PFSK-1 (cell line): ENCODE data around the gene SPEF2.

Source experiments
- FOXP2 ChIP-seq: optimal IDR thresholded peaks from 2 replicates; pipeline ENCODE3; 2011; ENCODE audit warnings: borderline replicate concordance, control low read depth, inconsistent platforms; ENCODE audit not compliant: insufficient read depth; ENCODE audit errors: extremely low read length, extremely low read depth
- POLR2AphosphoS5 ChIP-seq: IDR thresholded peaks from 2 replicates; pipeline ENCODE4 v1.6.1; 2012; ENCODE audit warnings: low read depth, mild to moderate bottlenecking, control low read depth, low read length, moderate library complexity
- SIN3A ChIP-seq: IDR thresholded peaks from 2 replicates; pipeline ENCODE4 v1.6.1; 2012; ENCODE audit warnings: mild to moderate bottlenecking, low read length, moderate library complexity, borderline replicate concordance; ENCODE audit not compliant: insufficient read depth
- TAF1 ChIP-seq: IDR thresholded peaks from 2 replicates; pipeline ENCODE4 v1.6.1; 2012; ENCODE audit warnings: low read length, control low read depth, borderline replicate concordance; ENCODE audit not compliant: insufficient read depth
- TF ChIP-seq, protein P1 (sequence below), 2 experiments: IDR thresholded peaks; 2 replicates each; pipeline versions ENCODE4 v1.6.1 to v1.8.0; 2011 to 2012; ENCODE audit warnings: low read depth in 2 of 2, low read length in 2 of 2, control low read depth in 1 of 2, inconsistent platforms in 1 of 2, mild to moderate bottlenecking in 1 of 2, moderate library complexity in 1 of 2; ENCODE audit not compliant: insufficient read depth in 1 of 2

SPEF2 gene

DNA sequence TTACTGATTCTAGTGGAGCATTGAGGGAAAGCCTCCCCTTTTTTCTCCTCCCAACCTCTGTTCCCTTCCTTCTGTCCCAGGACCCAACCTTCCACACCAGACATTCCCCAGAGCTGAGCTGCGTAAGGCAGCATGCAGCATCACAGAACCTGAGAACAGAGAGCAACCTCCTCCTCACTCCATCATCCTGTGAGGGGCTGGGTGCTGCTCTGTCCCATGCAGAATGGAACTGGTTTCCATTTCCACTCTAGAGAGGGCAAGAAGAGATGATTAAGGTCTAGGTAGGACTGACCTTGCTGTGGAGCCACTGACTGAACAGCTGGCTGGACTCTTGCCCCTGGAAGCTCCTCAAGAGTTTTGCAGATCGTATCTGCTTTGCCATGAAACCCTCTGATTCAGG lies 208.9 kb downstream of the SPEF2 start:
- TF ChIP-seq TAF1 (no peak), SIN3A (no peak), FOXP2 (no peak), POLR2AphosphoS5 (no peak)
- TF ChIP-seq, protein P1, sequence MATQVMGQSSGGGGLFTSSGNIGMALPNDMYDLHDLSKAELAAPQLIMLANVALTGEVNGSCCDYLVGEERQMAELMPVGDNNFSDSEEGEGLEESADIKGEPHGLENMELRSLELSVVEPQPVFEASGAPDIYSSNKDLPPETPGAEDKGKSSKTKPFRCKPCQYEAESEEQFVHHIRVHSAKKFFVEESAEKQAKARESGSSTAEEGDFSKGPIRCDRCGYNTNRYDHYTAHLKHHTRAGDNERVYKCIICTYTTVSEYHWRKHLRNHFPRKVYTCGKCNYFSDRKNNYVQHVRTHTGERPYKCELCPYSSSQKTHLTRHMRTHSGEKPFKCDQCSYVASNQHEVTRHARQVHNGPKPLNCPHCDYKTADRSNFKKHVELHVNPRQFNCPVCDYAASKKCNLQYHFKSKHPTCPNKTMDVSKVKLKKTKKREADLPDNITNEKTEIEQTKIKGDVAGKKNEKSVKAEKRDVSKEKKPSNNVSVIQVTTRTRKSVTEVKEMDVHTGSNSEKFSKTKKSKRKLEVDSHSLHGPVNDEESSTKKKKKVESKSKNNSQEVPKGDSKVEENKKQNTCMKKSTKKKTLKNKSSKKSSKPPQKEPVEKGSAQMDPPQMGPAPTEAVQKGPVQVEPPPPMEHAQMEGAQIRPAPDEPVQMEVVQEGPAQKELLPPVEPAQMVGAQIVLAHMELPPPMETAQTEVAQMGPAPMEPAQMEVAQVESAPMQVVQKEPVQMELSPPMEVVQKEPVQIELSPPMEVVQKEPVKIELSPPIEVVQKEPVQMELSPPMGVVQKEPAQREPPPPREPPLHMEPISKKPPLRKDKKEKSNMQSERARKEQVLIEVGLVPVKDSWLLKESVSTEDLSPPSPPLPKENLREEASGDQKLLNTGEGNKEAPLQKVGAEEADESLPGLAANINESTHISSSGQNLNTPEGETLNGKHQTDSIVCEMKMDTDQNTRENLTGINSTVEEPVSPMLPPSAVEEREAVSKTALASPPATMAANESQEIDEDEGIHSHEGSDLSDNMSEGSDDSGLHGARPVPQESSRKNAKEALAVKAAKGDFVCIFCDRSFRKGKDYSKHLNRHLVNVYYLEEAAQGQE (IDR thresholded peaks at IDR 0.05; ENCODE audit: insufficient read depth in 1 of 2, low read depth in 2 of 2, low read length in 2 of 2): no peak

DNA sequence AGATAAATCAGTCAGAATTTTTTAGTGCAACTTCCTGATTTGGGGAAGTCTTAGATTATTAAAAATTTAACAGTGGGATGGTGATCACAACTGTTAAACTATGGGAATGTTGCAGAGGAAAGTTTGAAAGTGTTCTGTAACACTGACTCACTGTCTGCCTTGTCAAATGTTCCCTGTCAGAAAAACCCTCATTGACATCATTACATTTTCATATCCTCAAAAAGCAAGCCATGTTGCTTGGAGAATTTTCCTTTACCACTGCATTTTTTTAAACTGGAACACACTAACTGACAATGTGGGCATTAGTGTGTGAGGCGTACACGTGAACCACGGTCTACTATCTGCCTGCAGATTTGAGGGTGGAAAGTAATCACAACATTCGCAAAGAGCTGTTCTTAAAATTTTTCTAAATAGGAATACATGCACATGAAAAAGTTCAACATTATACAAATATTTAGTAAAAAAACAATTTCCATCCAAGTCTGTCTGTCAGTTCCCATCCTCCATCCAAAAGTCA lies 210.5 kb downstream of the SPEF2 start:
- TF ChIP-seq FOXP2: no peak
- TF ChIP-seq SIN3A: no peak
- no peak for TF ChIP-seq POLR2AphosphoS5
- no peak for TF ChIP-seq TAF1

DNA sequence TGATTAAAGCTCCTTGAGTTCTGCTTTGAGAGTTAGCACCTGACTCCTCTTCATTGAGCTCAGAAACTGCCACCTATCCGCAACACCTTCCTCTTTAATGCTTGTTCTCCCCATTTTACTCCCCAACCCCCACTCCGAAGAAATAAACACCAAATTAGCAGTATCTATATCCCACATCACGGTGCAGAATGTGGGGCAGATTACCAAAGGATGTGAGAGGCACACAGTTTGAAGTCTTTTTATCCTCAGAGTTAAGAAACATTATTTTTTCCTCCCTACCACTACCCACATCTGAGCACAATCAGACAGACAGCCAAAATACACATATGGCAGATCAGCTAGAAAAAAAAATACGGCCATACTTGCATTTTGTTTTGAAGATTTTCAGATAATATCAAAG lies 212.9 kb downstream of the SPEF2 start:
- TF ChIP-seq, protein P1 (IDR thresholded peaks at IDR 0.05; ENCODE audit: insufficient read depth in 1 of 2, low read depth in 2 of 2, low read length in 2 of 2): no peak
- TF ChIP-seq TAF1: no peak
- no peak for TF ChIP-seq POLR2AphosphoS5
- TF ChIP-seq FOXP2: no peak
- no peak for TF ChIP-seq SIN3A

DNA sequence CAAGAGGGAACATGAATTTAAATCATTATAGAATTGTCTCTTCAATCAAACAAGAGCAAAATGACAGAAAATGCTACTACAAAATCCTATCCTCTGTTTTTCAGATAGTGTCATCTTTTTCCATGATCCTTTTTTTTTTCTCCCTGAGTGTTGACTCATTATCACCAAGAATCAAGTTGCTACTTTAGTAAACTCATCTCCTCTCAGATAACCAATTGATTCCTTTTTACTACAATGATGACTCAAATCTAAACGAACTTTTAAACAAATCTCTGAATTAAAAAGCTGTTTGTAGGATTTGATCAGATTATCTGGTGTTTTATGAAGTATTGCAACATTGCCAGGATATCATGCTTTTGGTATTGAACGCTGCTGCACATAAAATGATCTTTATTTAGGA lies 215.1 kb downstream of the SPEF2 start:
- no peak for TF ChIP-seq TAF1
- TF ChIP-seq POLR2AphosphoS5: no peak
- TF ChIP-seq, protein P1 (IDR thresholded peaks at IDR 0.05; ENCODE audit: insufficient read depth in 1 of 2, low read depth in 2 of 2, low read length in 2 of 2): no peak

DNA sequence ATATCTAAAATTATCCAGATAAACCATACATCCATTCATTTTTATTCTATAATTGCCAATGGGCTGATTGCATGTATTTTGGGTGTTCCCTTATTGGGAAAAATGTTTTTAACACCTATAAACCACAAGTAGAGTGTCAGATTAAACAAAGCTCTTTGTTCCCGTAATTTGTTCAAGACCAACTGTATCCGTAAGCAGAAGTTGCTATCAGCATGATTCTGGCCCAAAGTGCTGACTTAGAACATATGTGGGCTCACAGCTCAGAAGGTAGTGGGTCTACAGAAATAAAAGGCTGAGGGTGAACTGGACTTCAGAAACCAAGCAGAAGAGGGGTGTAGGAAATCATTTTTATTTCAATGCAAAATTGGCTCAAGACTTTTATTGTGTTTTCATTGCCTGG lies 215.6 kb downstream of the SPEF2 start:
- TF ChIP-seq TAF1: no peak
- TF ChIP-seq, protein P1 (IDR thresholded peaks at IDR 0.05; ENCODE audit: insufficient read depth in 1 of 2, low read depth in 2 of 2, low read length in 2 of 2): no peak
- no peak for TF ChIP-seq POLR2AphosphoS5
- TF ChIP-seq SIN3A: no peak
- TF ChIP-seq FOXP2: no peak
